Osteoblast (primary cell): ENCODE data around the gene BLOC1S6. TPM values are rescaled to one million over a fixed set of nuclear protein-coding genes. Genes with fewer than 3 reads are reported as not detected.
A peak's percentile ranks its signal among the peaks of the same experiment; 100 is the strongest.

Experiments
- DNase-seq: peaks from one replicate; pipeline ENCODE4 v3.0.0; 2011; ENCODE audit warnings: low spot score, mixed read lengths; ENCODE audit not compliant: insufficient read length; ENCODE audit errors: missing footprints
- H2AFZ ChIP-seq: 2 replicates; pipeline ENCODE4 v1.6.0; 2011; ENCODE audit warnings: mild to moderate bottlenecking, low read length
- H3K27ac ChIP-seq: 2 replicates; pipeline ENCODE4 v1.5.1; 2011; ENCODE audit warnings: mild to moderate bottlenecking, low read depth, low read length, moderate library complexity
- H3K27me3 ChIP-seq: 2 replicates; pipeline ENCODE4 v1.6.0; 2012; ENCODE audit warnings: mild to moderate bottlenecking, control low read depth, inconsistent platforms, low read length, moderate library complexity; ENCODE audit not compliant: insufficient read depth
- H3K36me3 ChIP-seq: 2 replicates; pipeline ENCODE4 v1.5.1; 2011; ENCODE audit warnings: mild to moderate bottlenecking, low read length, control low read depth, moderate library complexity; ENCODE audit not compliant: insufficient read depth
- H3K4me1 ChIP-seq: 2 replicates; pipeline ENCODE4 v1.5.1; 2011; ENCODE audit warnings: mild to moderate bottlenecking, low read length, control low read depth, moderate library complexity; ENCODE audit not compliant: insufficient read depth
- H3K4me2 ChIP-seq: 2 replicates; pipeline ENCODE4 v1.6.0; 2011; ENCODE audit warnings: mild to moderate bottlenecking, low read length; ENCODE audit not compliant: insufficient read depth
- H3K4me3 ChIP-seq: fragments of 200-600 bp; sonication (generic); 3 replicates; pipeline ENCODE4 v1.5.1; 2012; ENCODE audit warnings: mild to moderate bottlenecking, low read length, inconsistent platforms; ENCODE audit not compliant: insufficient read depth
- H3K79me2 ChIP-seq: 2 replicates; pipeline ENCODE4 v1.6.0; 2012; ENCODE audit warnings: mild to moderate bottlenecking, low read length, control low read depth, inconsistent platforms; ENCODE audit not compliant: insufficient read depth
- H3K9me3 ChIP-seq: 2 replicates; pipeline ENCODE4 v1.5.1; 2011; ENCODE audit warnings: low read depth, low read length, control low read depth
- H4K20me1 ChIP-seq: 2 replicates; pipeline ENCODE4 v1.6.0; 2012; ENCODE audit warnings: mild to moderate bottlenecking, low read length, control low read depth; ENCODE audit not compliant: insufficient read depth
- CTCF ChIP-seq: IDR thresholded peaks from 2 replicates; pipeline ENCODE4 v1.5.1; 2011; ENCODE audit warnings: mild to moderate bottlenecking, low read depth, low read length, moderate library complexity; ENCODE audit errors: extremely low read depth
- total RNA-seq: library from RNA; depleted of rRNA; stranded (reverse); fragments of >200 nt; gene quantifications from 2 replicates; pipeline ENCODE4 v1.2.3, GENCODE V29; 2012

Gene BLOC1S6
- total RNA-seq, 1 donor, result 103 TPM

- H3K27ac ChIP-seq, result no peak overlapping the region
- no peak overlapping the region for H2AFZ ChIP-seq
- H3K79me2 ChIP-seq, result peaks cover 3% of the 10 kb centered on the region
- no peak for DNase-seq
- no peaks in the 10 kb centered on the region for H3K9me3 ChIP-seq
- TF ChIP-seq CTCF, result peak; percentile 59
- no peaks in the 10 kb centered on the region for H3K27me3 ChIP-seq
- H4K20me1 ChIP-seq, result peaks cover 2% of the 10 kb centered on the region
- peaks cover 8% of the 10 kb centered on the region for H3K4me1 ChIP-seq
- H3K4me2 ChIP-seq, result no peak overlapping the region
- H3K4me3 ChIP-seq, result no peak overlapping the region
- peaks cover 8% of the 10 kb centered on the region for H3K36me3 ChIP-seq
Observed at GRCh38 chr15:45611305-45611704, 24.1 kb downstream of the BLOC1S6 start.

GRCh38 chr15:45612790-45613415 lies 25.7 kb downstream of the BLOC1S6 start:
- Histone ChIP-seq H3K36me3 (no peaks in the 10 kb centered on the region), H3K4me3 (no peak overlapping the region), H3K27ac (no peak overlapping the region), H3K79me2 (no peaks in the 10 kb centered on the region), H3K4me2 (peak overlapping the region; percentile 33), H2AFZ (no peak overlapping the region), H3K4me1 (peaks cover 8% of the 10 kb centered on the region), H3K9me3 (no peaks in the 10 kb centered on the region), H3K27me3 (no peaks in the 10 kb centered on the region), H4K20me1 (peaks cover 2% of the 10 kb centered on the region)
- TF ChIP-seq CTCF, result no peak
- peak; percentile 46 for DNase-seq

- H4K20me1 ChIP-seq, result no peaks in the 10 kb centered on the region
- no peaks in the 10 kb centered on the region for H3K36me3 ChIP-seq
- peaks cover 8% of the 10 kb centered on the region for H3K4me1 ChIP-seq
- TF ChIP-seq CTCF, result no peak
- no peak for DNase-seq
- no peak overlapping the region for H3K27ac ChIP-seq
- H2AFZ ChIP-seq, result peak overlapping the region; percentile 53
- no peaks in the 10 kb centered on the region for H3K27me3 ChIP-seq
- no peaks in the 10 kb centered on the region for H3K79me2 ChIP-seq
- H3K4me3 ChIP-seq, result no peak overlapping the region
- H3K4me2 ChIP-seq, result no peak overlapping the region
- no peaks in the 10 kb centered on the region for H3K9me3 ChIP-seq
Observed at GRCh38 chr15:45616901-45617323, 29.7 kb downstream of the BLOC1S6 start.

GRCh38 chr15:45618813-45619212 lies 31.6 kb downstream of the BLOC1S6 start:
- H3K27ac ChIP-seq, result no peak overlapping the region
- no peaks in the 10 kb centered on the region for H3K4me1 ChIP-seq
- H4K20me1 ChIP-seq, result no peaks in the 10 kb centered on the region
- no peak overlapping the region for H2AFZ ChIP-seq
- H3K79me2 ChIP-seq, result no peaks in the 10 kb centered on the region
- H3K36me3 ChIP-seq, result no peaks in the 10 kb centered on the region
- TF ChIP-seq CTCF, result peak; percentile 8
- no peaks in the 10 kb centered on the region for H3K9me3 ChIP-seq
- H3K4me3 ChIP-seq, result no peak overlapping the region
- H3K4me2 ChIP-seq, result no peak overlapping the region
- no peak for DNase-seq
- no peaks in the 10 kb centered on the region for H3K27me3 ChIP-seq
